Measurements from ENCODE around the gene CGB3. TPM values are rescaled to one million over a fixed set of nuclear protein-coding genes. Genes with fewer than 3 reads are reported as not detected.
"Not testable (repeated sequence)": the region's sequence is repeated elsewhere in the genome, so short reads cannot be mapped to it uniquely, and the experiment has no call there.

CGB3 gene
- total RNA-seq, 4 donors from 2014 or later, result not detected

- peaks cover 0 to 52% of the 10 kb centered on the region in 2 donors for H3K27me3 ChIP-seq
- H3K27ac ChIP-seq, result no peak overlapping the region
- H3K9me3 ChIP-seq, result no peaks in the 10 kb centered on the region
- peak; percentile 10 to 25 for DNase-seq (ENCODE audit: low spot score in 2 of 2)
- peaks cover 0 to 27% (median 14%) of the 10 kb centered on the region in 4 donors for H3K4me1 ChIP-seq
- TF ChIP-seq POLR2A (IDR thresholded peaks at IDR 0.05), result no peak
- TF ChIP-seq, protein P1, sequence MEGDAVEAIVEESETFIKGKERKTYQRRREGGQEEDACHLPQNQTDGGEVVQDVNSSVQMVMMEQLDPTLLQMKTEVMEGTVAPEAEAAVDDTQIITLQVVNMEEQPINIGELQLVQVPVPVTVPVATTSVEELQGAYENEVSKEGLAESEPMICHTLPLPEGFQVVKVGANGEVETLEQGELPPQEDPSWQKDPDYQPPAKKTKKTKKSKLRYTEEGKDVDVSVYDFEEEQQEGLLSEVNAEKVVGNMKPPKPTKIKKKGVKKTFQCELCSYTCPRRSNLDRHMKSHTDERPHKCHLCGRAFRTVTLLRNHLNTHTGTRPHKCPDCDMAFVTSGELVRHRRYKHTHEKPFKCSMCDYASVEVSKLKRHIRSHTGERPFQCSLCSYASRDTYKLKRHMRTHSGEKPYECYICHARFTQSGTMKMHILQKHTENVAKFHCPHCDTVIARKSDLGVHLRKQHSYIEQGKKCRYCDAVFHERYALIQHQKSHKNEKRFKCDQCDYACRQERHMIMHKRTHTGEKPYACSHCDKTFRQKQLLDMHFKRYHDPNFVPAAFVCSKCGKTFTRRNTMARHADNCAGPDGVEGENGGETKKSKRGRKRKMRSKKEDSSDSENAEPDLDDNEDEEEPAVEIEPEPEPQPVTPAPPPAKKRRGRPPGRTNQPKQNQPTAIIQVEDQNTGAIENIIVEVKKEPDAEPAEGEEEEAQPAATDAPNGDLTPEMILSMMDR (IDR thresholded peaks at IDR 0.05), result peak in 4 of 5 experiments; percentile 26 to 35 (median 32)
- peak overlapping the region; percentile 35 to 58 (median 51) for H3K4me3 ChIP-seq
- WGBS, 2 donors, result 0 to 1% methylated on average over 18 to 60 of the region's 63 CpGs
- H3K36me3 ChIP-seq, result no peaks in the 10 kb centered on the region
Measured at GRCh38 chr19:49056101-49056901, 32.2 kb upstream of the CGB3 start.

GRCh38 chr19:49050376-49051033, 26.4 kb upstream of the CGB3 start:
- not testable (repeated sequence) for H3K9me3 ChIP-seq; H3K4me1 ChIP-seq; H3K36me3 ChIP-seq; H3K27ac ChIP-seq; H3K27me3 ChIP-seq; H3K4me3 ChIP-seq; DNase-seq (ENCODE audit: low spot score in 2 of 2)
- WGBS, 2 donors, result 74 to 81% methylated on average over 11 to 22 of the region's 24 CpGs

DNA sequence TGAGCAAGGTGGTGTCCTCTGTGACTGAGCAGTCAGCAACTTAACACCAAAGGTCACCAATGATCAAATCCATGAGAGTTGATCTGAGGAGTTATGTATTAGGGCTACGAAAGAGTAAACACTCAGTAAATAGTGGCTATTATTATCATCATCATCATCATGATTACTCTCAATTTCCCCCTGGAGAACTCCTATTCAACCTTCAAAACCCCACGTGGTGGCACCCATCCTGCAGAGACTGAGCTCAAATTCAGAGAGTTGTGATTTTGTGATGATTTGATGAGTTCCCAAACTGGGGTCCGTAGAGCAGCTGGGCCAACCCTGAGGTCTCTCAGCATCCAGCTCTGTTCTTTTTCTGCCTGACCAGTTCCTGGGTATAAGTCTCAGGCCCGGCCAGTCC, 25.7 kb upstream of the CGB3 start:
- DNase-seq (ENCODE audit: low spot score in 2 of 2); H3K9me3 ChIP-seq; H3K4me3 ChIP-seq; H3K4me1 ChIP-seq; H3K27me3 ChIP-seq; H3K27ac ChIP-seq; H3K36me3 ChIP-seq: not testable (repeated sequence)
- WGBS, 2 donors, result 76 to 92% methylated on average over 3 of the region's 4 CpGs

DNA sequence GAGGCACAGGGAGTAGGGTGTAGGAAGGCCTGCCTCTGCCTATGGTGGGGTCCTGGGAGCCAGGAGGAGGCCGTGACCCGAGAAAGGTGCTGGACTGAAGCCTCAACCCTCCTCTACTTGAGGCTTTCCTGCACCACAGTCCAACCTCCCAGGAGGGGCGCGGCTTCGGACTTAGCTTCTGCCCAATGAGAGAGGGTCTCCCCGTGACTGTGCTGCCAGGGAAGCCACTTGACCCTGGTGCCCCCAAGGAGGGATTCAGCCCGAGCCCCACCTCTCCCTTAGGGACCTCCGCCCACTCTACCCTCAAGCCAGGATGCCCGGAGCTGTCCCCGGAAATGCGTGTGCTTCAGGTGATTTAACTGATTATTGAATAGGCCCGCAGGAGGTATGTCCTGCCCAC, 24.9 kb upstream of the CGB3 start, which contains the start of gene CGB8:
TSS of gene CGB8 (minus strand) at position 101 of the 400 bp plus-strand sequence. CDS start 372 bp downstream, outside the sequence.
- not testable (repeated sequence) for H3K4me3 ChIP-seq; H3K27me3 ChIP-seq; H3K36me3 ChIP-seq; H3K27ac ChIP-seq; DNase-seq (ENCODE audit: low spot score in 2 of 2); H3K9me3 ChIP-seq; H3K4me1 ChIP-seq
- WGBS, 2 donors, result 52 to 56% methylated on average over 6 to 9 of the region's 12 CpGs

- WGBS, 2 donors, result 62 to 65% methylated on average over 14 to 15 of the region's 15 CpGs
Measured at GRCh38 chr19:49043548-49043947, 19.4 kb upstream of the CGB3 start, which contains the start of gene CGB5. TSS of gene CGB5 (plus strand) at chr19:49043848. CDS start at chr19:49044210, 362 bp downstream.

GRCh38 chr19:49042666-49043065, 18.5 kb upstream of the CGB3 start:
- not testable (repeated sequence) for H3K27ac ChIP-seq; H3K4me1 ChIP-seq; H3K27me3 ChIP-seq; H3K9me3 ChIP-seq; H3K36me3 ChIP-seq; DNase-seq (ENCODE audit: low spot score in 2 of 2); H3K4me3 ChIP-seq
- 77 to 89% methylated on average over 2 to 4 of the region's 4 CpGs for WGBS, 2 donors

More at GRCh38 chr19:49043548-49043947, 19.4 kb upstream of the CGB3 start, which contains the start of gene CGB5:
- not testable (repeated sequence) for DNase-seq (ENCODE audit: low spot score in 2 of 2); H3K36me3 ChIP-seq; H3K27me3 ChIP-seq; H3K4me3 ChIP-seq; H3K27ac ChIP-seq; H3K4me1 ChIP-seq; H3K9me3 ChIP-seq

DNA sequence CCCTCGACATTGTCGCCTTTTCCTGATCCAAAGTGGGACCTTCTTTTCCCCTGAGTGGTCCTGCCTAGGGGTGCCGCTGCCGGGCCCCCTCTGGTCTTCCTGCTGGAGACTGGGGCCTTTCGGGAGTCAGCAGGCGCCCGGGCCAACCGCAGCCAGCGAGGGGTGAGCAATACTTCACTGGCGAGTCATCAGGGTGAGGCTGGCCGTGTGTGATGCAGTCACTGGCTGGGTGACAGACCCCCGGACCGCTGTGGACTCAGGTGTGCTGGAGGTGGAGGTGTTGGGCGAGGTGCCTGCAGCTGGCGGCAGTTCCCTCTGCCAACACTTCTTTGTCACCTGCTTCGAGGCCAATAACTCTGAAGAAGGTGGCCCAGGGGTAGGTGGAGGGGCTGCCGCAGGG, 18.0 kb upstream of the CGB3 start:
- H3K27ac ChIP-seq, result no peak overlapping the region
- H3K36me3 ChIP-seq, result no peaks in the 10 kb centered on the region
- H3K4me3 ChIP-seq, result no peak overlapping the region
- H3K9me3 ChIP-seq, result no peaks in the 10 kb centered on the region
- 74 to 85% methylated on average over 17 of the region's 17 CpGs for WGBS, 2 donors
- no peak for TF ChIP-seq POLR2A (IDR thresholded peaks at IDR 0.05)
- TF ChIP-seq, protein P1 (IDR thresholded peaks at IDR 0.05), result no peak
- no peak for TF ChIP-seq EP300 (IDR thresholded peaks at IDR 0.05)
- no peak for DNase-seq (ENCODE audit: low spot score in 2 of 2)
- H3K27me3 ChIP-seq, result no peaks in the 10 kb centered on the region
- H3K4me1 ChIP-seq, result no peaks in the 10 kb centered on the region

DNA sequence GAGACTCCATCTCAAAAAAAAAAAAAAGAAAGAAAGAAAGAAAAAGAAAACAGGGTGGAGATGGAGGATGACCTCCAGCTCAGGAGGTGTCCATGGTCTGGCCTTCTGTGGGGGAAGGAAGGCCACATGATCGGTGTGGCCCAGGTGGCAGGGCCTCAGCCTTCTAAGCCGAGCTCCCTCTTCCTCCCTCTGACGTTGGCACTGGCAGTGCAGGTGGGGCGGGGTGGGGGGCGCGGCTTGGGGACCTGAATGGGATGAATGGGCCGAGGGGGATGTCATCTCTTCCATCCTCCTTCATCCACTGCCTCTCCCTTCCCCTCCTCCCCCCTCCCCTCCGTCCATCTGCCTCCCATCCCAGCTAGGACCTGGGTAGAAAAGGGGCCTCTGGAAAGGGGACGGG, 15.6 kb upstream of the CGB3 start:
- H3K27ac ChIP-seq; H3K4me3 ChIP-seq; H3K36me3 ChIP-seq; H3K27me3 ChIP-seq; H3K9me3 ChIP-seq; DNase-seq (ENCODE audit: low spot score in 2 of 2); H3K4me1 ChIP-seq: not testable (repeated sequence)
- 54 to 59% methylated on average over 9 of the region's 9 CpGs for WGBS, 2 donors

GRCh38 chr19:49038557-49039276, 14.6 kb upstream of the CGB3 start:
- not testable (repeated sequence) for H3K36me3 ChIP-seq; H3K27me3 ChIP-seq; DNase-seq (ENCODE audit: low spot score in 2 of 2); H3K27ac ChIP-seq; H3K9me3 ChIP-seq; H3K4me1 ChIP-seq; H3K4me3 ChIP-seq
- 82 to 83% methylated on average over 17 to 26 of the region's 26 CpGs for WGBS, 2 donors

- H3K27me3 ChIP-seq; H3K4me1 ChIP-seq; H3K27ac ChIP-seq; H3K9me3 ChIP-seq; H3K4me3 ChIP-seq; DNase-seq (ENCODE audit: low spot score in 2 of 2); H3K36me3 ChIP-seq: not testable (repeated sequence)
- WGBS, 2 donors, result 83 to 89% methylated on average over 8 of the region's 8 CpGs
Measured at GRCh38 chr19:49038111-49038510, 14.0 kb upstream of the CGB3 start.

Measured in tibial nerve (tissue), 4 donors.